Mucosa of stomach (tissue), 1 donor: ENCODE measurements around the gene SLIT3.

Experiments
- H3K27me3 ChIP-seq: one replicate; pipeline ENCODE4 v1.7.0; 2013; ENCODE audit warnings: mild to moderate bottlenecking, low read length; ENCODE audit not compliant: control insufficient read depth, insufficient read depth
- H3K36me3 ChIP-seq: one replicate; pipeline ENCODE4 v1.7.0; 2013; ENCODE audit warnings: low read length; ENCODE audit not compliant: control insufficient read depth, insufficient read depth
- H3K4me1 ChIP-seq: one replicate; pipeline ENCODE4 v1.7.0; 2013; ENCODE audit warnings: mild to moderate bottlenecking, low read length; ENCODE audit not compliant: control insufficient read depth, insufficient read depth
- H3K4me3 ChIP-seq: one replicate; pipeline ENCODE4 v1.7.0; 2013; ENCODE audit warnings: low read length
- H3K9ac ChIP-seq: one replicate; pipeline ENCODE4 v1.7.0; 2013; ENCODE audit warnings: mild to moderate bottlenecking, low read length, moderate library complexity
- H3K9me3 ChIP-seq: one replicate; pipeline ENCODE4 v1.7.0; 2013; ENCODE audit warnings: mild to moderate bottlenecking, low read length, moderate library complexity; ENCODE audit not compliant: control insufficient read depth
- donor health status: Pancreatic carcinoma.

Gene SLIT3

DNA sequence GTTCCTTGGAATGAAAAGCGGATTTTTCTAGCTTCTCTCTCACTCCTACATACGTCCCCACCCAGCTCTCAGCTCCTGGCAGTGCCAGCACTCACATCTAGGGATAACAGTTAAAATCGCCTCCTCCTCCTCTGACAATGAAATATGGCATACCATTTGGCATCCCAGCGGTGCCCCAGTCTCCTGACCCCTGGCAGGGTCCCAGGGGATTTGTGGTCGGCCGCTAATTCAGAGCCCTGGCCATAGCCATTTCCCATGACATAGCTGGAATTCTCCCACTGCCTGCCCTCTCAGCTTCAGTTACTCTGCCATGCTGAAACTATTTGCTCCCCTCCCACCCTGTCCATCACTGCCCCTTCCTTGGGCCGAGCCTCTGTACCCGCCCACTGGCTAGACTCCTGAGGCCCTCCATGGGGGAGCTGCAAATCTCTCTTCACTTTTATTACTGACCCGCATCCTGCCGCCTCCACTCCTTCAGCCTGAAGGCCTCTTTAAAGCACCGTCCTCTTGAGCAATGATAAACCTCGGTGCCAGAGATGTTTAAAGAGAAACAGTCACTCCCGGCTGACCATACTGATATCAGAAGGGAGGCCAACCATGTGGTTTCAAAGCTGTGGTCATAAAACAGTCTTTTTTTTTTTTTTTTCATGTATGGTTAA, 139.8 kb downstream of the SLIT3 start:
- Histone ChIP-seq H3K4me1 (peaks cover 30% of the 10 kb centered on the region), H3K9me3 (no peaks in the 10 kb centered on the region), H3K36me3 (no peaks in the 10 kb centered on the region), H3K9ac (no peak overlapping the region), H3K4me3 (no peak overlapping the region), H3K27me3 (no peaks in the 10 kb centered on the region)

- Histone ChIP-seq H3K4me3 (no peak overlapping the region), H3K27me3 (no peaks in the 10 kb centered on the region), H3K9ac (no peak overlapping the region), H3K4me1 (peaks cover 30% of the 10 kb centered on the region), H3K36me3 (no peaks in the 10 kb centered on the region), H3K9me3 (no peaks in the 10 kb centered on the region)
Observed at GRCh38 chr5:169160405-169160901, 140.5 kb downstream of the SLIT3 start.

GRCh38 chr5:169158764-169159163, 142.2 kb downstream of the SLIT3 start:
- peaks cover 23% of the 10 kb centered on the region for H3K4me1 ChIP-seq
- no peaks in the 10 kb centered on the region for H3K9me3 ChIP-seq
- no peaks in the 10 kb centered on the region for H3K36me3 ChIP-seq
- H3K4me3 ChIP-seq, result no peak overlapping the region
- H3K27me3 ChIP-seq, result no peaks in the 10 kb centered on the region
- H3K9ac ChIP-seq, result no peak overlapping the region

- Histone ChIP-seq H3K9me3 (no peaks in the 10 kb centered on the region), H3K9ac (no peak overlapping the region), H3K4me3 (no peak overlapping the region), H3K27me3 (no peaks in the 10 kb centered on the region), H3K36me3 (no peaks in the 10 kb centered on the region), H3K4me1 (peaks cover 25% of the 10 kb centered on the region)
Observed at GRCh38 chr5:169157064-169157463, 143.9 kb downstream of the SLIT3 start.

DNA sequence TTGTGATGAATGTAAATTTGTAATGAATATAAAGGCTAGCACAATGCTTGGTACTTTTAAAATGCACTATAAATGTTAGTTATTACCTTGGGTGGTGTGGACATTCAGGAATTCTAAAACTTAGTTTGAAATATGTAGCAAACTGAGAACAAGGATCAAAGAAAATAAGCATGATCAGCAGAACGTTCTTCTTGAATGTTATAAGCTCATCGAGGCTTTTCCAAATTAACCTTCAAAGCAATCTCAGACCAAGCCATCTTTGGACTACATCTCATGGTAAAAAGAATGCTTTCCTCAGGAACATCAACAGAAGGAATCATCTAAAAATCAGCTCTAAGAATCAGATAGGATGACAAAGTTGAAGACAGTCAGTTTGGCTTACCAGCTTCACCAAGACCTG, 146.3 kb downstream of the SLIT3 start:
- H3K9ac ChIP-seq, result no peak overlapping the region
- H3K9me3 ChIP-seq, result no peaks in the 10 kb centered on the region
- H3K36me3 ChIP-seq, result no peaks in the 10 kb centered on the region
- H3K4me1 ChIP-seq, result peaks cover 12% of the 10 kb centered on the region
- no peaks in the 10 kb centered on the region for H3K27me3 ChIP-seq
- H3K4me3 ChIP-seq, result no peak overlapping the region

DNA sequence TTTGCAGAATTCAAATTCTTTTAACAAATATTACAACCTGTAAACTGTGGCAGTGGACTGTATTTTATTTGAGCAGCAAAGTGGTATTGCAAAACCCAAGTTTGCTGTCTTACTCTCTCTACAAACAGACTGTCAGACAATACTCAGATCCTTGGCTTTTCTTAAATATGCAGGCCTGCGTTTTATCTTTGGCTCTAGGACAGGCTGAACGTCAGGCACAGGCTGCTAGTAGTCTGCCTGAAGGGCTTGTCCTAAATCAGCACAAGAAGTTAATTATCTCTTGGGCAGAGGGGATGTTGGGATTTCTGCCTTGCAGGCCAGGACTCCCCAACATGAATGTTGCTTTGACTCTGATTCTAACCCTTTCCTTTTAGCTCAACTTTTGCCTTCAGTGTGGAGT, 147.5 kb downstream of the SLIT3 start:
- Histone ChIP-seq H3K9me3 (no peaks in the 10 kb centered on the region), H3K4me3 (no peak overlapping the region), H3K9ac (no peak overlapping the region), H3K27me3 (no peaks in the 10 kb centered on the region), H3K4me1 (peaks cover 12% of the 10 kb centered on the region), H3K36me3 (no peaks in the 10 kb centered on the region)

DNA sequence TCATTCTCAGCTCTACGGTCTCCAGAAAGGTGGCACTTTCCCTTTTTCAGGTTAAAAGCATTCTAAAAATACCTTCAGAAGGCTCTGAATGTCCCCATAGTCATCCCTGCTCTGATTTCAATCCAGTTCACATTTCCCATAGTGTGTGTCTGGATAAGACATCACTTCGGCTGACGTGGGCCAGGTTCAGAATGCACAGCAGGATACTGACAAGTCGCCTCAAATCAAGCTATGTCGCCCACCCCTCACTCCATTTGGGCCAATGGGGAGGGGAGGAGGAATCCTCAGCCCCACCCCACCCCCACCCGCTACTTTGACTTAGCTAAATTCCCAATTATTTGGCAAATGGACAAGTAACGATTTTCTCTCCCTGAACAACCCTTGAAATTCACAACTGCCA, 148.0 kb downstream of the SLIT3 start:
- no peak overlapping the region for H3K4me3 ChIP-seq
- H3K4me1 ChIP-seq, result peaks cover 13% of the 10 kb centered on the region
- H3K9ac ChIP-seq, result no peak overlapping the region
- no peaks in the 10 kb centered on the region for H3K36me3 ChIP-seq
- no peaks in the 10 kb centered on the region for H3K27me3 ChIP-seq
- no peaks in the 10 kb centered on the region for H3K9me3 ChIP-seq

GRCh38 chr5:169152453-169152852, 148.5 kb downstream of the SLIT3 start:
- Histone ChIP-seq H3K4me1 (peaks cover 18% of the 10 kb centered on the region), H3K27me3 (no peaks in the 10 kb centered on the region), H3K9me3 (no peaks in the 10 kb centered on the region), H3K9ac (no peak overlapping the region), H3K36me3 (no peaks in the 10 kb centered on the region), H3K4me3 (no peak overlapping the region)

- Histone ChIP-seq H3K4me3 (no peak overlapping the region), H3K4me1 (peaks cover 20% of the 10 kb centered on the region), H3K9me3 (no peaks in the 10 kb centered on the region), H3K36me3 (no peaks in the 10 kb centered on the region), H3K27me3 (no peaks in the 10 kb centered on the region), H3K9ac (no peak overlapping the region)
Observed at GRCh38 chr5:169151051-169151805, 149.7 kb downstream of the SLIT3 start.

DNA sequence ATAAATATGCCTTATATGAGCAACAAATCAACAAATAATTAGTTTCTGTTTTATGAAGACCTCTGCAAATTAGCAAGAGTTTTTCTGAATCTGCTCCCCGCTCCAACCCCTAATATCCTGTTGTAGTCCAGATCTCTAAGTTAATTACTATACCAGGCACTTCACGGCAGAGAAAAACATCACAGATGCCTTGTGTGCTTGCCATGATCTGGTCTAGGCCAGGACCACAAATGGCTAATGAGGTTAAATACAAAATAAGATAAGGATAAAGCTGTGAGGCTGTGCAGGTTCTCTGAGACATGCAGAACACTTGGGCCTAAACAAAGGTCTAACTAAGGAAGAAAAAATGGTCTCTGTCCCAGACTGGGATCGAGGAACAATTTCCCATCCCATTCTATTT, 150.8 kb downstream of the SLIT3 start:
- H3K4me3 ChIP-seq, result no peak overlapping the region
- no peaks in the 10 kb centered on the region for H3K27me3 ChIP-seq
- no peak overlapping the region for H3K9ac ChIP-seq
- no peaks in the 10 kb centered on the region for H3K36me3 ChIP-seq
- peaks cover 20% of the 10 kb centered on the region for H3K4me1 ChIP-seq
- H3K9me3 ChIP-seq, result no peaks in the 10 kb centered on the region

- H3K27me3 ChIP-seq, result no peaks in the 10 kb centered on the region
- H3K4me1 ChIP-seq, result peaks cover 20% of the 10 kb centered on the region
- no peaks in the 10 kb centered on the region for H3K9me3 ChIP-seq
- no peak overlapping the region for H3K4me3 ChIP-seq
- H3K9ac ChIP-seq, result no peak overlapping the region
- H3K36me3 ChIP-seq, result no peaks in the 10 kb centered on the region
Observed at GRCh38 chr5:169149317-169149716, 151.6 kb downstream of the SLIT3 start.

- Histone ChIP-seq H3K4me3 (no peak overlapping the region), H3K9ac (no peak overlapping the region), H3K27me3 (no peaks in the 10 kb centered on the region), H3K36me3 (no peaks in the 10 kb centered on the region), H3K9me3 (no peaks in the 10 kb centered on the region), H3K4me1 (peaks cover 20% of the 10 kb centered on the region)
Observed at GRCh38 chr5:169148138-169148740, 152.7 kb downstream of the SLIT3 start.
